Thyroid gland (tissue), 4 donors: ENCODE measurements around the gene NAA35. TPM values are rescaled to one million over a fixed set of nuclear protein-coding genes. Genes with fewer than 3 reads are reported as not detected.
"Not testable (repeated sequence)": the region's sequence is repeated elsewhere in the genome, so short reads cannot be mapped to it uniquely, and the experiment has no call there.

Experiments
- DNase-seq, 2 donors: peaks; one replicate each; pipeline ENCODE4 v3.0.0-alpha.2; 2019
- H3K27ac ChIP-seq, 3 donors: fragments of 200-600 bp; sonication (generic); 1 replicate in 2 of 3; 2 replicates in 1 of 3; pipeline ENCODE4 v1.5.1; 2016 to 2019; ENCODE audit warnings: mild to moderate bottlenecking in 1 of 3, moderate library complexity in 1 of 3
- H3K27me3 ChIP-seq: fragments of 200-600 bp; sonication (generic); one replicate; pipeline ENCODE4 v1.5.1; 2019
- H3K36me3 ChIP-seq, 2 donors: fragments of 200-600 bp; sonication (generic); one replicate each; pipeline ENCODE4 v1.5.1; 2016 to 2019
- H3K4me1 ChIP-seq, 2 donors: fragments of 200-600 bp; sonication (generic); one replicate each; pipeline ENCODE4 v1.5.1; 2017 to 2019
- H3K4me3 ChIP-seq, 3 donors: fragments of 200-600 bp; sonication (generic); replicated peaks in 1 of 3; 1 replicate in 2 of 3; 2 replicates in 1 of 3; pipeline ENCODE4 v1.5.1; 2016; ENCODE audit warnings: mild to moderate bottlenecking in 1 of 3
- H3K9me3 ChIP-seq: fragments of 200-600 bp; sonication (generic); one replicate; pipeline ENCODE4 v1.5.1; 2017
- CTCF ChIP-seq, 6 experiments: fragments of 200-600 bp in 3 of 6; fragments of 450-650 bp in 3 of 6; sonication (generic) in 3 of 6; IDR thresholded peaks; one replicate each; pipeline ENCODE4 v1.5.1; 2016 to 2019; ENCODE audit warnings: antibody characterized with exemption in 6 of 6, mild to moderate bottlenecking in 2 of 6, inconsistent platforms in 1 of 6, moderate library complexity in 1 of 6
- POLR2A ChIP-seq, 2 donors: fragments of 450-650 bp; IDR thresholded peaks; one replicate each; pipeline ENCODE4 v1.6.1; 2017; ENCODE audit warnings: antibody characterized with exemption in 2 of 2, mild to moderate bottlenecking in 2 of 2, moderate library complexity in 1 of 2
- WGBS, 2 donors: methylation state at CpG; one replicate each; pipeline ENCODE4 v1.1.5; 2017; 5-methylcytosine and 5-hydroxymethylcytosine counted together
- intact Hi-C: fragments of 100-400 bp; cut with DNase I; formaldehyde crosslinking; loops from one replicate; pipeline ENCODE4 v1.15.1; 2023
- total RNA-seq, 4 donors: library from RNA; depleted of rRNA; stranded (reverse); fragments of >200 nt; gene quantifications; one replicate each; pipeline ENCODE4 v1.2.3, GENCODE V29; 2016

Gene NAA35
- total RNA-seq, 4 donors from 2014 or later: 23.2 to 31.1 (median 26.2) TPM

GRCh38 chr9:86046930-86047341, 106.0 kb downstream of the NAA35 start:
- H3K4me1 ChIP-seq: peaks cover 9 to 10% of the 10 kb centered on the region in 2 donors
- no peaks in the 10 kb centered on the region for H3K27me3 ChIP-seq
- WGBS, 2 donors: 85 to 86% methylated on average over 8 of the region's 8 CpGs
- no peak overlapping the region for H3K27ac ChIP-seq
- H3K36me3 ChIP-seq: no peaks in the 10 kb centered on the region
- DNase-seq: no peak
- TF ChIP-seq POLR2A (IDR thresholded peaks at IDR 0.05) (no peak), CTCF (IDR thresholded peaks at IDR 0.05) (no peak)
- intact Hi-C loops: no loop called here
- H3K4me3 ChIP-seq: no peak overlapping the region
- H3K9me3 ChIP-seq: no peaks in the 10 kb centered on the region

- Histone ChIP-seq H3K36me3 (no peaks in the 10 kb centered on the region), H3K9me3 (no peaks in the 10 kb centered on the region), H3K27ac (no peak overlapping the region), H3K4me1 (peaks cover 6 to 7% of the 10 kb centered on the region in 2 donors), H3K4me3 (no peak overlapping the region), H3K27me3 (no peaks in the 10 kb centered on the region)
- no peak for TF ChIP-seq POLR2A (IDR thresholded peaks at IDR 0.05)
- no peak for TF ChIP-seq CTCF (IDR thresholded peaks at IDR 0.05)
- intact Hi-C loops: no loop called here
- WGBS, 2 donors: 92 to 97% methylated on average over 13 of the region's 13 CpGs
- no peak for DNase-seq
Observed at GRCh38 chr9:86047361-86047760, 106.4 kb downstream of the NAA35 start.

- H3K27me3 ChIP-seq, H3K9me3 ChIP-seq, H3K36me3 ChIP-seq, H3K27ac ChIP-seq, H3K4me3 ChIP-seq, intact Hi-C loops, H3K4me1 ChIP-seq, DNase-seq: not testable (repeated sequence)
- 93 to 94% methylated on average over 7 of the region's 7 CpGs for WGBS, 2 donors
Observed at GRCh38 chr9:86048018-86048742, 107.2 kb downstream of the NAA35 start.

GRCh38 chr9:86052556-86053468, 111.9 kb downstream of the NAA35 start:
- no peaks in the 10 kb centered on the region for H3K9me3 ChIP-seq
- no peaks in the 10 kb centered on the region for H3K36me3 ChIP-seq
- WGBS, 2 donors: 84 to 89% methylated on average over 18 to 21 of the region's 21 CpGs
- TF ChIP-seq POLR2A (IDR thresholded peaks at IDR 0.05) (no peak), CTCF (IDR thresholded peaks at IDR 0.05) (no peak)
- no peaks in the 10 kb centered on the region for H3K4me1 ChIP-seq
- H3K4me3 ChIP-seq: no peak overlapping the region
- H3K27me3 ChIP-seq: no peaks in the 10 kb centered on the region
- DNase-seq: no peak
- H3K27ac ChIP-seq: no peak overlapping the region
- intact Hi-C loops: no loop called here

- Histone ChIP-seq H3K4me1 (no peaks in the 10 kb centered on the region), H3K9me3 (no peaks in the 10 kb centered on the region), H3K27me3 (no peaks in the 10 kb centered on the region), H3K27ac (no peak overlapping the region), H3K4me3 (no peak overlapping the region), H3K36me3 (no peaks in the 10 kb centered on the region)
- TF ChIP-seq CTCF (IDR thresholded peaks at IDR 0.05) (no peak), POLR2A (IDR thresholded peaks at IDR 0.05) (no peak)
- 68 to 74% methylated on average over 3 of the region's 3 CpGs for WGBS, 2 donors
- no peak for DNase-seq
- intact Hi-C loops: no loop called here
Observed at GRCh38 chr9:86054695-86055094, 113.7 kb downstream of the NAA35 start.
